ENCODE data around the gene ICAM4.
"Not testable (repeated sequence)": the region's sequence is repeated elsewhere in the genome, so short reads cannot be mapped to it uniquely, and the experiment has no call there.

ICAM4 gene

DNA sequence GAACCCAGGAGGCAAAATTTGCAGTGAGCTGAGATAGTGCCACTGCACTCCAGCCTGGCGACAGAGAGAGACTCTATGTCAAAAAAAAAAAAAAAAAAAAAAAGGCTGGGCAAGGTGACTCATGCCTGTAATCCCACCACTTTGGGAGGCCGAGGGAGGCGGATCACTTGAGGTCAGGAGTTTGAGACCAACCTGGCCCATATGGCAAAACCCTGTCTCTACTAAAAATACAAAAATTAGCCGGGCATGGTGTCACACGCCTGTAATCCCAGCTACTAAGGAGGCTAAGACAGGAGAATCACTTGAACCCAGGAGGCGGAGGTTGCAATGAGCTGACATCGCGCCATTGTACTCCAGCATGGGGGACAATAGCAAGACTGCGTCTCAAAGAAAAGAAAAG lies 50.0 kb downstream of the ICAM4 start:
- in situ Hi-C loops (cut with MboI; ENCODE audit: low sequenced_read_pairs), result not testable (repeated sequence)
